Panc1 (cell line): ENCODE data around the gene TDRD10. TPM values are rescaled to one million over a fixed set of nuclear protein-coding genes. Genes with fewer than 3 reads are reported as not detected.

Experiments used
- ATAC-seq: fragments of 200-7000 bp; cut with Tn5 transposase; 2 replicates; pipeline ENCODE4 v1.9.1; 2020; ENCODE audit warnings: mild to moderate bottlenecking, moderate library complexity
- BruUV-seq: library from RNA; stranded (reverse); fragments of 400-500 nt; replicated peaks from 2 replicates; lab custom pipeline; 2021; lab: Mats Ljungman, UMichigan
- CTCF ChIA-PET: fragments of 300-600 bp; sonication (Branson Sonifier 250); formaldehyde crosslinking; loops from one replicate; lab custom pipeline; 2022; ENCODE audit warnings: antibody characterized with exemption; lab: Charles Lee
- POLR2A ChIA-PET: fragments of 300-600 bp; sonication (Branson Sonifier 250); formaldehyde crosslinking; loops from one replicate; lab custom pipeline; 2022; ENCODE audit warnings: antibody characterized with exemption; lab: Charles Lee
- DNase-seq: peaks from one replicate; pipeline ENCODE4 v3.0.0-alpha.2; 2010; ENCODE audit warnings: low read depth, low spot score
- H3K27ac ChIP-seq: 2 replicates; pipeline ENCODE4 v1.5.1; 2011; ENCODE audit warnings: mild to moderate bottlenecking, low read length, inconsistent platforms
- H3K27me3 ChIP-seq: fragments of 200-500 bp; sonication (Bioruptor generic); 2 replicates; pipeline ENCODE4 v1.6.0; 2014; ENCODE audit warnings: low read length, inconsistent platforms; ENCODE audit not compliant: control insufficient read depth, insufficient read depth
- H3K36me3 ChIP-seq: fragments of 200-500 bp; sonication (Bioruptor generic); 2 replicates; pipeline ENCODE4 v1.5.1; 2014; ENCODE audit warnings: inconsistent platforms, mild to moderate bottlenecking, low read length, moderate library complexity; ENCODE audit not compliant: control insufficient read depth, insufficient read depth
- H3K4me1 ChIP-seq: 2 replicates; pipeline ENCODE4 v1.5.1; 2011; ENCODE audit warnings: inconsistent platforms, mild to moderate bottlenecking, low read length, moderate library complexity; ENCODE audit not compliant: control insufficient read depth, insufficient read depth
- H3K4me3 ChIP-seq, 2 experiments: 2 replicates each; pipeline ENCODE4 v1.5.1; 2011 to 2012; ENCODE audit warnings: low read depth in 2 of 2, low read length in 2 of 2, mild to moderate bottlenecking in 2 of 2, inconsistent platforms in 1 of 2, moderate library complexity in 1 of 2
- H3K9me3 ChIP-seq: fragments of 200-500 bp; sonication (Bioruptor generic); 2 replicates; pipeline ENCODE4 v1.5.1; 2014; ENCODE audit warnings: low read depth, mild to moderate bottlenecking, inconsistent platforms, low read length, moderate library complexity; ENCODE audit not compliant: control insufficient read depth, insufficient read depth
- POLR2AphosphoS5 ChIP-seq: IDR thresholded peaks from 2 replicates; pipeline ENCODE4 v1.6.1; 2012; ENCODE audit warnings: mild to moderate bottlenecking, low read depth, low read length, moderate library complexity
- SIN3A ChIP-seq: IDR thresholded peaks from 2 replicates; pipeline ENCODE4 v1.6.1; 2012; ENCODE audit warnings: low read depth, mild to moderate bottlenecking, low read length, moderate library complexity, borderline replicate concordance; ENCODE audit not compliant: insufficient read depth
- TCF7L2 ChIP-seq: IDR thresholded peaks from 2 replicates; pipeline ENCODE4 v1.6.1; 2011; ENCODE audit warnings: mild to moderate bottlenecking, low read depth, low read length, inconsistent platforms
- in situ Hi-C: cut with HindIII; loops from 2 replicates; pipeline ENCODE4 v1.10.0; 2016; ENCODE audit warnings: low sequenced_read_pairs, low pct_unique_long_range_greater_than_20kb
- intact Hi-C: fragments of 100-400 bp; cut with micrococcal nuclease; formaldehyde crosslinking; loops from one replicate; pipeline ENCODE4 v1.10.0; 2022; ENCODE audit not compliant: unreplicated experiment
- total RNA-seq: library from RNA; stranded (reverse); gene quantifications from one replicate; pipeline ENCODE4 v1.2.1, GENCODE V29; 2021; ENCODE audit not compliant: unreplicated experiment
- TF ChIP-seq, protein P1 (sequence below): fragments of 450-650 bp; IDR thresholded peaks from 2 replicates; pipeline ENCODE4 v1.5.1; 2017; ENCODE audit warnings: mild to moderate bottlenecking
- TF ChIP-seq, protein P2 (sequence below), 2 experiments: IDR thresholded peaks; 2 replicates each; pipeline ENCODE4 v1.6.1; 2011 to 2012; ENCODE audit warnings: low read depth in 2 of 2, control low read depth in 1 of 2, low read length in 1 of 2, mild to moderate bottlenecking in 1 of 2, moderate library complexity in 1 of 2; ENCODE audit not compliant: insufficient read depth in 1 of 2

Gene TDRD10
- total RNA-seq, 1 experiment from 2014 or later, result not detected

DNA sequence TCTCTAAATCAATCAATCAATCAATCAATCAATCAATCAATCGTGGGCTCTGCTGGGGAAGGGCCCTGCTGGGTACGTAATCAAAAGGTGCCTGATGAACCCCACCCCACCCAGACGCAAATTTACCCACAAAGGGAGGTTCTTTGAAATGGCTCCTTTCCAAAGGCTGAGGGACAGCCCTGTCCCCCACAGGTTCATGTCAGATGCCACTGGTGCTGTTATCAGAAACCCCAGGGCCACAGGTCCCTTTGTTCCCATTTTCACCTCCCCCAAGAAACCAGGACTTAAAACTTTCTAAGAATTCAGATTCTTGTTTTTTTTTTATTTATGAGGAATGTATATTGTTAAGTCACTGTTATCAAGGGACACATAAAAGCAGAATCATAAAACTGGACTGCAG is 79.7 kb downstream of the TDRD10 start:
- in situ Hi-C loops (no loop called here), intact Hi-C loops (no loop called here)
- POLR2A ChIA-PET, result no interaction called here
- Histone ChIP-seq H3K4me3 (no peak overlapping the region), H3K36me3 (peaks cover 20% of the 10 kb centered on the region; the same call in 1 of the 2 replicates), H3K27me3 (no peaks in the 10 kb centered on the region), H3K4me1 (no peaks in the 10 kb centered on the region), H3K9me3 (no peaks in the 10 kb centered on the region), H3K27ac (no peak overlapping the region)
- TF ChIP-seq SIN3A (no peak), POLR2AphosphoS5 (no peak), TCF7L2 (no peak)
- TF ChIP-seq, protein P1, sequence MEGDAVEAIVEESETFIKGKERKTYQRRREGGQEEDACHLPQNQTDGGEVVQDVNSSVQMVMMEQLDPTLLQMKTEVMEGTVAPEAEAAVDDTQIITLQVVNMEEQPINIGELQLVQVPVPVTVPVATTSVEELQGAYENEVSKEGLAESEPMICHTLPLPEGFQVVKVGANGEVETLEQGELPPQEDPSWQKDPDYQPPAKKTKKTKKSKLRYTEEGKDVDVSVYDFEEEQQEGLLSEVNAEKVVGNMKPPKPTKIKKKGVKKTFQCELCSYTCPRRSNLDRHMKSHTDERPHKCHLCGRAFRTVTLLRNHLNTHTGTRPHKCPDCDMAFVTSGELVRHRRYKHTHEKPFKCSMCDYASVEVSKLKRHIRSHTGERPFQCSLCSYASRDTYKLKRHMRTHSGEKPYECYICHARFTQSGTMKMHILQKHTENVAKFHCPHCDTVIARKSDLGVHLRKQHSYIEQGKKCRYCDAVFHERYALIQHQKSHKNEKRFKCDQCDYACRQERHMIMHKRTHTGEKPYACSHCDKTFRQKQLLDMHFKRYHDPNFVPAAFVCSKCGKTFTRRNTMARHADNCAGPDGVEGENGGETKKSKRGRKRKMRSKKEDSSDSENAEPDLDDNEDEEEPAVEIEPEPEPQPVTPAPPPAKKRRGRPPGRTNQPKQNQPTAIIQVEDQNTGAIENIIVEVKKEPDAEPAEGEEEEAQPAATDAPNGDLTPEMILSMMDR, result no peak
- TF ChIP-seq, protein P2, sequence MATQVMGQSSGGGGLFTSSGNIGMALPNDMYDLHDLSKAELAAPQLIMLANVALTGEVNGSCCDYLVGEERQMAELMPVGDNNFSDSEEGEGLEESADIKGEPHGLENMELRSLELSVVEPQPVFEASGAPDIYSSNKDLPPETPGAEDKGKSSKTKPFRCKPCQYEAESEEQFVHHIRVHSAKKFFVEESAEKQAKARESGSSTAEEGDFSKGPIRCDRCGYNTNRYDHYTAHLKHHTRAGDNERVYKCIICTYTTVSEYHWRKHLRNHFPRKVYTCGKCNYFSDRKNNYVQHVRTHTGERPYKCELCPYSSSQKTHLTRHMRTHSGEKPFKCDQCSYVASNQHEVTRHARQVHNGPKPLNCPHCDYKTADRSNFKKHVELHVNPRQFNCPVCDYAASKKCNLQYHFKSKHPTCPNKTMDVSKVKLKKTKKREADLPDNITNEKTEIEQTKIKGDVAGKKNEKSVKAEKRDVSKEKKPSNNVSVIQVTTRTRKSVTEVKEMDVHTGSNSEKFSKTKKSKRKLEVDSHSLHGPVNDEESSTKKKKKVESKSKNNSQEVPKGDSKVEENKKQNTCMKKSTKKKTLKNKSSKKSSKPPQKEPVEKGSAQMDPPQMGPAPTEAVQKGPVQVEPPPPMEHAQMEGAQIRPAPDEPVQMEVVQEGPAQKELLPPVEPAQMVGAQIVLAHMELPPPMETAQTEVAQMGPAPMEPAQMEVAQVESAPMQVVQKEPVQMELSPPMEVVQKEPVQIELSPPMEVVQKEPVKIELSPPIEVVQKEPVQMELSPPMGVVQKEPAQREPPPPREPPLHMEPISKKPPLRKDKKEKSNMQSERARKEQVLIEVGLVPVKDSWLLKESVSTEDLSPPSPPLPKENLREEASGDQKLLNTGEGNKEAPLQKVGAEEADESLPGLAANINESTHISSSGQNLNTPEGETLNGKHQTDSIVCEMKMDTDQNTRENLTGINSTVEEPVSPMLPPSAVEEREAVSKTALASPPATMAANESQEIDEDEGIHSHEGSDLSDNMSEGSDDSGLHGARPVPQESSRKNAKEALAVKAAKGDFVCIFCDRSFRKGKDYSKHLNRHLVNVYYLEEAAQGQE (IDR thresholded peaks at IDR 0.05; ENCODE audit: insufficient read depth in 1 of 2, low read depth in 2 of 2, low read length in 1 of 2), result no peak
- CTCF ChIA-PET, result no interaction called here
- DNase-seq (no peak), ATAC-seq (no peak)
- BruUV-seq, result no TSS peak

DNA sequence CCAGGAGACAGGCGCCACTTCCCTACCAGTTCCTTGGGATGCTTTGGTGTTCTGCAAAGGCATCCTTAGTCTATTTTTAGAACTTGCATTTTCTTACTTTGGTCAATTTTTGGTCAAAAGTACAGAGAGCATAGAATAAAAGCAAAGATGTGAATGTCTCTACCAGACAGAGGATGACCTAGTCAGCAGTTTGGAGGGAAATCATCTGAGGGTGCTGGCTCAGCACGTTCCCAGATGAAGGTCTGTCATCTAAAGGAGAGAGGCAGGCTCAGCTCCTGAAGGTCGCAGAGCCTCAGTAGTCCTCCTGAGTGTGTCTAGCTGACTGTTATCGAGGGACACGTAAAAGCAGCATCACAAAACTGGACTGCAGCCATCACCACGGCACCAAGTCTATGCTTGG is 80.9 kb downstream of the TDRD10 start:
- in situ Hi-C loops (no loop called here), intact Hi-C loops (no loop called here)
- POLR2A ChIA-PET, result no interaction called here
- no peak for ATAC-seq
- BruUV-seq, result no TSS peak
- no peaks in the 10 kb centered on the region for H3K9me3 ChIP-seq
- DNase-seq, result no peak
- TF ChIP-seq, protein P2 (IDR thresholded peaks at IDR 0.05; ENCODE audit: insufficient read depth in 1 of 2, low read depth in 2 of 2, low read length in 1 of 2), result no peak
- TF ChIP-seq TCF7L2 (no peak), SIN3A (no peak), POLR2AphosphoS5 (no peak)
- TF ChIP-seq, protein P1, result no peak
- no peaks in the 10 kb centered on the region for H3K27me3 ChIP-seq
- peaks cover 29% of the 10 kb centered on the region; the same call in 1 of the 2 replicates for H3K36me3 ChIP-seq
- H3K27ac ChIP-seq, result no peak overlapping the region
- CTCF ChIA-PET, result no interaction called here
- no peak overlapping the region for H3K4me3 ChIP-seq
- H3K4me1 ChIP-seq, result no peaks in the 10 kb centered on the region
